Fibroblast of skin of left quadriceps (primary cell): ENCODE data around the gene EVI5L.
"Not testable (repeated sequence)": the region's sequence is repeated elsewhere in the genome, so short reads cannot be mapped to it uniquely, and the experiment has no call there.

Experiments used
- DNase-seq, 2 experiments: peaks; one replicate each; pipeline ENCODE4 v3.0.0-alpha.2; 2013; ENCODE audit warnings: low read depth in 2 of 2

The EVI5L gene

DNA sequence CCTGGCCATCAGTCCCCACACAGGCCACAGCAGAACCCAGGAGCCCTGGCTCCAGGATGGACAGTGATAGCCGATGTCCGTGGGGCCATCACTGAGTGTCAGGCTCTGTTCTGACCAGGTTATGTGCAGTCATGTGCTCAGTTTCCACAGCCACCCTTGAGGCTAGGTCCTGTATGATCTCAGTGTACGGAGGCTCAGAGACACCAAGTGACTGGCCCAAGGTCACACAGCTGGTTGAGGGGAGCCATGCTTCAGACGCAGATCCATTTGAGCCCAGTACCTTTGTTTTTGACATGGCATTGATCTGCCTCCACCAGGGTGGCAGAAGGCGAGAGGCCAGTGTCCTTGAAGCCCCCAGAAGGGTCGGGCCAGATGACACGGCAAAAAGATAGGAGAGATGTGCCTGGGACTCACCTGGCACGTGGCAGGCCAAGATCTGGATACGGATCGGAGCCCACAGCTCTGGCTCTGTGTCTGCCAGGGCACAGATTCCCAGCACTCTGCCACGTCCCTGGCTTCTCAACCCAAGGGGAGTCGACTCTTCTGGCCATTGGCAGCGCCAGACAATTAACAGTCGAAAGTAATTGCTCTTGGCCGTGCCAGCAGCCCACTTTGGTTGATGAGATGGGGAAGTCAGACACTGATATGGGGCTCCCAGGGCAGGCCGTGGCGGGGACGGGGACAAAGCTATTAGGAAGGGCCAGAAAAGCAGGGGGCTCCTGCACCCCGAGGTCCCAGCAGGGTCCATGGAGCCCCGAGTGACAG is 15.6 kb downstream of the EVI5L start:
- DNase-seq: no peak

DNA sequence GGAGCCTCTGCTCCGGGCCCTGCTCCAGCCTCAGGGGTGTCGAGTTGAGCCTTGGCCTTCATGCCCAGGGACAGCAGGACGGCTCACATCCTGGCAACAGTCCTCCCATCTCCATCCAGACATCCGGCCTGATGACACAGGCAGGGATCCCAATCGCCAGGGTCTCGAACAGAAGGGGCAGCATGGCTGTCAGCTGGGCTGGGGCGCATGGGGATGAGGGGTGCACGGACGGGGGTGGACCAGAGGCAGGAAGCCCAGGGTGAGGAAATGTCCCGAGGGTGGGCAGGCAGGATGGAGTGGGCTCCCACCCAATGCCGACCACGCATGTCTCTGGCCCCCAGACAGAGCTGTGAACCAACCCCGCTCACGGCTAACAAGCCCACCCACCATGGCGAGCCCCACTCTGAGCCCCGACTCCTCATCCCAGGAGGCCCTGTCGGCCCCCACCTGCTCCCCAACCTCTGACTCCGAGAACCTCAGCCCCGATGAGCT is 16.2 kb downstream of the EVI5L start:
- no peak for DNase-seq

DNA sequence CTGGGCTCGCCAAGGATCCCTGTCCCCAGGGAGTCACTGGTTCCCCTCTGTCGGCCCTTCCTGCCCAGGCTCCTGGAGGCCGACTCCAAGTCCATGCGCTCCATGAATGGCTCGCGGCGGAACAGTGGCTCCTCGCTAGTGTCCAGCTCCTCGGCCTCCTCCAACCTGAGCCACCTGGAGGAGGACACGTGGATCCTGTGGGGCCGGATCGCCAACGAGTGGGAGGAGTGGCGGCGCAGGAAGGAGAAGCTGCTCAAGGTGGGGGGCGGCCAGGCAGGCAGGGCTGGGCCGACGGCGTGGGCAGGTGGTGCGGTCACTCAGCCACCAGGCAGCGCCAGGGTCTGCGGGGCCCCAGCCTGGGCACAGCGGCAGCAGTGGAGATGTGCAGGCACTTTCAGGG is 17.6 kb downstream of the EVI5L start:
- DNase-seq: no peak

DNA sequence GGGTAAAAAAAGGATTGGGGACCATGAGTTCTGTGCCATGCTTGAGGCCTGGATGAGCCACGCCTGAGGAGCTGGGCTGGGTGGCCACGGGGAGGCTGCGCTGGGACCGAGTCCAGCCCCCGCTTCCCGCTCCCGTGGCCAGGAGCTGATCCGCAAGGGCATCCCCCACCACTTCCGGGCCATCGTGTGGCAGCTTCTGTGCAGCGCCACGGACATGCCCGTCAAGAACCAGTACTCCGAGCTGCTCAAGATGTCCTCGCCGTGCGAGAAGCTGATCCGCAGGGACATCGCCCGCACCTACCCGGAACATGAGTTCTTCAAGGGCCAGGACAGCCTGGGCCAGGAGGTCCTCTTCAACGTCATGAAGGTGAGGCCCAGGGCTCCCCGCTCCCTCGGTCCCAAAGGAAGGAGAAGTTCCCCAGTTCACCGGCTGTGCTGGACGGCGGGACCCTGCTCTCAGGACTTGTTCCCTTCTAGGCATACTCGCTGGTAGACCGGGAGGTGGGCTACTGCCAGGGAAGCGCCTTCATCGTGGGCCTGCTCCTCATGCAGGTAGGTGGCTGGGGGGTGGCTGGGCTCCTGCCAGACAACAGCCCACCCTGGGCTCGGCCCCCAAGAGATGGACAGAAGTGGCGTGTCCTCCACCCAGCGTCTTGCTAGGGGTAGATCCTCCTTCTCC is 18.9 kb downstream of the EVI5L start:
- no peak for DNase-seq

DNA sequence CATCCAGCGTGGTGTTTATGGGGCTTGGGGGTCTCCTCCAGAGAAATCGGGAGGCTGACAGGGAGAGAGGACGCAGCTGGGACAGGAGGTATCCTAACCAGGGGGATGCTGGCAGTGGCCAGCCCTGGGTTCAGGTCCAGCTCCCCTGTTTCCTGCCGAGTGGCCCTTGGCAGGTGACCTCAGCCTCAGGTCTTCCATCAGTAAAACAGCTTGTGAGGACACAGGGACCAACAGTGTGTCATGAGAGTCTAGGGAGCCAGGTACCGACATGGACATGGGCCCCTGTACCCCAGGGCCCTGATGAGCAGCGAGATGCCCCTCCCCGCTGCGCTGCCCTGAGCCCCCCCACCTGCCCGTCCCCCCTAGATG is 19.6 kb downstream of the EVI5L start:
- no peak for DNase-seq

DNA sequence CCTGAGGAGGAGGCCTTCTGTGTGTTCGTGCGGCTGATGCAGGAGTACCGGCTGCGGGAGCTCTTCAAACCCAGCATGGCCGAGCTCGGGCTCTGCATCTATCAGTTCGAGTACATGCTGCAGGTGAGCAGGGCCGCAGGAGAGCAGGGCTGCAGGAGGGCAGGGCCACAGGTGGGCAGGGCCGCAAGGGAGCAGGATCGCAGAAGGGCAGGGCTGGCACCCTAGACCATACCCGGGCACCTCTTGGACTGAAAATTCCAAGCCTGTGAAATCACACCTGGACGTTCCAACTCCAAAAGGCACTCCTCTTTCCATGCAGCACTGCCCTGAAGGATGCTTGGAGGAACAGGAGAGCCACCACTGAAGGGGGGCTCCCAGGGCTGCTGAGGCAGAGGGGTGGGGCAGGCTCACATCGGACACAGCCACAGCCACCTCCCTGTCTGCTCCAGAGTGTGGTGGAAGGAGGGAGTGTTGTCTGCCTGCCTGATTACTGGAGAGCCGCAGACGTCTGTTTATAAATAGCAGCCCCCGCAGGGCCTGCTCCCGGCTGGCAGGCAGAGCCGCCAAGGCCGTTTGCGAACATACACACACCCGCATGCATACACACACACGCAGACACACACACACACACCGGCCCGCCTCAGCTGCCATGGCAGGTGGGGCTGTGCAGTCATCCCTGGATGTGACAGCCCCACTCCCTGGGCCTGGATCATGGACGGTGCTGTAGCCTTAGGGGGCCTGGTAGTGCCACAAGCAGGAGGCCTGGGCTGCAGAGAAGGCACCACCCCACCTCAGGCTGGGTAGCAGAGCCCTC is 20.2 kb downstream of the EVI5L start:
- no peak for DNase-seq

DNA sequence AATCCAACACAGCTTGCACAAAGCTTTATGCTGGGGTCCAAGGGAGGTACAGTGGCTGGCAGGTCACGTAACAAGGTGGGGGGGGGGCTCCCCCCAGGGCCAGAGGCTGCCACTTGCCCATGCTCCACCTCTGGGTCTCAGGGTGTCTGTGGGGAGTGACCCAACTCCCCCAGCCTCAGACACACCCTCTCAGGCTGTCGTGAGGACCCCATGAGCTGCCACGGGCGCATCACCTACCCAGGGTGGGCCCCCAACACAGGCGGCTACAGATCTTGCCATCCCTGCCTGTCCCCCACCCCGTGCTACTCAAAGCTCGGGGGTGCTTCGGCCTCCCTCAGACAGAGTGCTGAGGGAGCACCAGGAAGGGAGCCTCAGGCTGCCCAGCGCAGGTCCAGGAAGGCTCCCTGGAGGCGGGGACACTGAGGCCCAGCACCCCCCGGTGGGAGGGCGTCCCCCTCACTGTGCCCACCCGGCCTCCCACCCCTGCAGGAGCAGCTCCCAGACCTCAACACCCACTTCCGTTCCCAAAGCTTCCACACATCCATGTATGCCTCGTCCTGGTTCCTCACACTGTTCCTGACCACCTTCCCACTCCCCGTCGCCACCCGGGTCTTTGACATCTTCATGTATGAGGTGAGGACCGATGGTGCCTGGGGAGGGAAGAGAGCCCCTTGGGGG is 21.1 kb downstream of the EVI5L start:
- DNase-seq: no peak

DNA sequence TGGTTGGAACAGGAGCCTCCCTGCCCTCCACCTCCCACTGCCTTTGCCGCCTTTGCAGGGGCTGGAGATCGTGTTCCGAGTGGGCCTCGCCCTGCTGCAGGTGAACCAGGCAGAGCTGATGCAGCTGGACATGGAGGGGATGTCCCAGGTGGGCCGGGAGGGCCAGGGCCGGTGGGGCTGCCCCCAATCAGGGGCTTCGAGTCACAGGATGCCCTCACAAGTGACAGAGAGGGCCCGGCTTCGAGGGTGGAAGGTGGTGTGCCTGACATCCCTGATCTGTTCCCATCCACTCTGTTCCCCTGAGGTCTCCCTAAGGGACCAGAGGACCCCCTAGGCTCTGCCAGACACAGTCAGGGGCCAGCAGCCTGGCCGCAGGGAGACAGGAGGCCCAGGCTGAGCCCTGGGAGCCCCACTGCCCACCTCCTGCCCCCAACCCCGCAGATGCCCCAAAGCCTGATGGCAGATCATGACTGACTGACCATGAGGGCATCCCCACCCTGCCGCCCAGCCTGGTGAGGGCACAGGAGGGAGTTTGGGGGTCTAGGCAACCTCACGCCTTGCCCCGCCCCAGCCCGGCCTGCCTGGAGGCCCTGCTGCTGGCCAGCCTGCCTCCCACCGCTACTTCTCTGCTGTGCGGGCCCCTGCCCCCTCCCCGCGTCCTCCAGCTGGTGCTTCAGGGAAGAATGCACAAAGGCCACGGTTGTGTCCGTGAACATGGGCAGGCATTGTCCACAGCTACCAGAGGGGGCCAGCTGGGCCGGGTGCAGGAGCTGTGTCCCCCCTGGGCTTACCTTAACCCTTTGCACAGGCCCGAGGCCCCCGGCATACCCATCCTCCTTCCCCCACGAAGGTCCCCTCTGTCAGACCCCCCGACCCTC is 21.8 kb downstream of the EVI5L start:
- no peak for DNase-seq

DNA sequence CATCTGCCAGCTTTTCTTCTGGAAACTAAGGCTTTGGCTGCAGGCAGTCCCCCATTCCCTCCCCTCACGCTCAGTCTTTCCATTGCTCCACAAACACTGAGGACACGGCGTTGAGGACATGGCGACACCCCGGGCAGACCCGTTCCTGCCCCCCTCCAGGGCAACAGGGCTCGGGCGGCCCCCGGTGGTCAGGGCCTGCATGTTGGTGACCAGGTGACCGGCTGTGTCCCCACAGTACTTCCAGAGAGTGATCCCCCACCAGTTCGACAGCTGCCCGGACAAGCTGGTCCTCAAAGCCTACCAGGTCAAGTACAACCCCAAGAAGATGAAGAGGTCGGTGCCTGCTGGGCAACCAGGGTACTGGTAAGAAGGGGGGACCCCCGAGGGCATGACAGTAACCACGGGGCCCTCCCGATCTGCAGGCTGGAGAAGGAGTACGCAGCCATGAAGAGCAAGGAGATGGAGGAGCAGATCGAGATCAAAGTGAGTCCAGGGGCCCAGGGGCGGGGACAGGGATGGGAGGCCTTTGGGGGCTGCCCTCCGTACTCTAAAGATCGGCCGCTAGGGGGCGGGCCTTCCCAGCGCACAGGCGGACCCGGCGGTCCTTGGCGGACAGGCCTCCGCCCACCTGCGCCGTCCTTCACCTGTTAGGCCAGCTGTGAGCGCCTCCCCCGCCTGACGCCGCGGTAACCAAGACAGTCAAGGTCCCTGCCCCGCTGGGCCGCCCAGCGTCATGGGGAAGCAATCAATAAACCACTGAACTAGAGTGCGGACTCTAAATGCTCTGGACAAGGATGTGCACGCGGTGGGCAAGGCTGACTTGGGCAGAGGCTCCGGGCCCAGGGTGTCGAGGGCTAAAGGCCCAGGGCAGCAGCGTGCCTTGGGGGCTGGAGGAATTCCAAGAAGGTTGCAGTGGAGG is 23.1 kb downstream of the EVI5L start:
- DNase-seq: no peak

DNA sequence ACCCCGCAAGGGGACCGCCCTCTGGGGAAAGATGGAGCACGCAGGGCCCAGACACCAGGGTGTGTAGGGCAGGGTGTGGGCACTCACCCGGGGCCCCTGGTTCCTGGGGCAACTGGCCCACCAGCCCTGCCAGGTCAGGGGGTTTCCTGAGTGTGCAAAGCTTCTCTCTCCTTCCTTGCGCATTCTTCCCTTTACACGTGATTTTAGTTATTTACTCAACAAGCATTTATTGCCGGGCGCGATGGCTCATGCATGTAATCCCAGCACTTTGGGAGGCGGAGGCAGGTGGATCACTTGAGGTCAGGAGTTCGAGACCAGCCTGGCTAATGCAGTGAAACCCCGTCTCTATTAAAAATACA is 23.7 kb downstream of the EVI5L start:
- no peak for DNase-seq

DNA sequence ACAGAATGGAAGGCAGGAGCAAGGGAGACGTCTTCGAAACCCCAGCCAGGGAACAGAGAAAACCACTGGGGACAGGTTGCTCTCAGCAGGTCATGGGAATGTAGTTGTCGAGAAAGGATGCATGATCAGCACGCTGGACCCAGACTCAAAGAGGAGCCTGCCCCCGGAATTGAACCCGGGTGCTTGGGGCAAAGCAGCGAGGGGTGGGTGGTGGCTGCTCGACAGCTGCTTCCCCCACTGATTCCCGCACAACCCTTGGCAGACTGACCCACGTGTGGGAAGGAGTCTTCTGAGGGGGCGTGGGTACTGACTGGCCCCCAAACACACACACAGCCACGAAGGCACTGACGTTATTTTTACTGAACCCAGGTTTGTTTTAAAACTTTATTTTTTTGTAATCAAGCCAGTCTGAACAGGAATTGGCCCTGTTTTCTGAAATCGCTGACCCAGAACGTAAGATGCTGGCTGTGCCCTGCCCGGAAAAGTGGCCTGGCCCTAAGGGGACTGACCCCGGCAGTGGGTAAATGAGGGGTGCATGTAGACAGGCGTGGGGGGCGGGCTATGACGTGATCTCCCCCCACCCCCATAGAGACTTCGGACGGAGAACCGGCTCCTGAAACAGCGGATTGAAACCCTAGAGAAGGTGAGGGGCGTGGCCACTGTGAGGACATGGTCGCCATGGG is 25.5 kb downstream of the EVI5L start:
- DNase-seq: no peak

DNA sequence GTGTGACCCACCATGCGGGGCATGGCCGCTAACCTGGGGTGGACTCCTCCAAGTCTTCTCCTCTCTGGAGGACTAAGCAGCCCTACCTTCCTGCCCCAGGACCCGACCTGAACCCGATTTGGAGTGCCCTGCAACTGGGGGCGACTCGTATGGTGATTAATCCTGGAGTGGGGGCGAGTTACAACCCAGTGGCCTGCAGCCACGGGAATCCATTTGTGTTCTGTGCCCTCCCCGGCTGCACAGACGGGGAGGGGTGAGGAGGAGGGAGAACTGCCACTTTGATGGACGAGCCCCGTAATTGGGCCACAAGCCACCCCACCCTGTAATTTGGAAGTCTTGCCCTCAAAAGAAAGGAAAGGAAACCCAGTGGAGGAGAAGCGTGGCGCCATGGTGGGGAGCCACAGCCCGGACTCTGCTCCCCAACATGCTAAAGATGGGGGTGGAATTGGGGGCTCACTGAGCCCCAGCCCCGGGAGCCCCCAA is 26.1 kb downstream of the EVI5L start:
- DNase-seq: no peak

DNA sequence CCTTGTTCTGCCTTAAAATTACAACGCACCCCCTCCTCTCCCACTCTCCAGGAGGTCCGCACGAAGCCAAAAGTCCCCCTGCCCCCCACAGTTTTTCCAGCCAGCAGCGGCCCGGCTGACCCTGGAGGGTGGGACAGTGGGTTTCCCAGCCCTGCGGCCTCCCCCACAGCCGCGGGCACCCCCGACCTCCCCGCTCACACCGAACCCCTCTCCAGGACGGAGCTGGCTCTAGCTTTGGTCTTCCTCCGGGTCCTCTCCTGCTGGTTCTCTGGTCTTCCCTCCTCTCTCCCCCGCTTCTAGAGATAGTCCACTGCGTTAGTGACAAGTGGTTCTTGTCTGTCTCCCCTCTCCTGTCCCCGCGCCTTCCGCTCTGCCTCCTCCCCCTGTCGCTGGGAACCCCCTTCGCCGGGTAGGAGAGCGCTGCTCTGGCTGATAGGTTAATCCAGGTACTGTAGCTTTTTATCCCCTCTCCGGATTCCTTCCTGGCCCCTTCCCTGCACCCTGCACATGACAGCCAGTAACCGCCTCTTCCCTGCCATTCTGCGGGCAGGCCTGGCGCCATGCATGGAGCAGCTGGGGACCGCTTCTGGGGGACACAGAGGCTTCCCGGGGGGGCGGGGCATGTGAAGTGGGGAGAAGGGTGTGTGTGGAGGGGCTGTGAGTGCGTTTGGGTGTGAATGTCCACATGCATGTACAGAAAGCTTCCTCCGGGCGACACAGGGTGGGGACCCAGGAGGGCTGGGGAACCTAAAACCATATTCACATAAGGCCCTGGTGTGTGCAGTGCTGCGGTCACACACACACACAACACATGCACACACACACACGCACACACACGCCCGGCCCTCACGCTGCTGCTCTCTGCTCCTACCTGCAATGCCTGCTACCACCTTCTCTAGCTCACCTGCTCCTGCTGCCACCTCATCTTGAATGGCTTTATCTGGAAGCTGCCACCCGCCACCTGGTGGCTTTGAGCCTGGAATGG is 27.0 kb downstream of the EVI5L start:
- no peak for DNase-seq

DNA sequence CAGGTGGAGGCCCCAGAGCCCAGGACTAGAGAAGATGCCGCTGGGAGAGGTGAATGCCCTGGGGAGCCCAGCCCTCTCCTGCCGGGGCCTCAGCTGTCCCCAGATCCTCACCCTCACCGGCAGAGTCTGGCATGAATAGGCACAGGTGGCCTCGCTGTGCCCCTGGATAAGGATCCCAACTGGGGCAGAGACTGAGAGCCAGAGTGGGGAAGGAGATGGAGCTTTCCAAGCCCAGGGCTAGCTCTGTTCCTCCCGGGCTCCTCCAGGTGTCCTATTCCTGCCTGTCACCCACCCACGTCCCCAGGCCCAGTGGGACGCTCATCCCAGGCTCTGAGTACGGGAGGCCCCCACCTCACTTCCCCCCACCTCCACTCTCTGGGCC is 27.7 kb downstream of the EVI5L start:
- DNase-seq: no peak

DNA sequence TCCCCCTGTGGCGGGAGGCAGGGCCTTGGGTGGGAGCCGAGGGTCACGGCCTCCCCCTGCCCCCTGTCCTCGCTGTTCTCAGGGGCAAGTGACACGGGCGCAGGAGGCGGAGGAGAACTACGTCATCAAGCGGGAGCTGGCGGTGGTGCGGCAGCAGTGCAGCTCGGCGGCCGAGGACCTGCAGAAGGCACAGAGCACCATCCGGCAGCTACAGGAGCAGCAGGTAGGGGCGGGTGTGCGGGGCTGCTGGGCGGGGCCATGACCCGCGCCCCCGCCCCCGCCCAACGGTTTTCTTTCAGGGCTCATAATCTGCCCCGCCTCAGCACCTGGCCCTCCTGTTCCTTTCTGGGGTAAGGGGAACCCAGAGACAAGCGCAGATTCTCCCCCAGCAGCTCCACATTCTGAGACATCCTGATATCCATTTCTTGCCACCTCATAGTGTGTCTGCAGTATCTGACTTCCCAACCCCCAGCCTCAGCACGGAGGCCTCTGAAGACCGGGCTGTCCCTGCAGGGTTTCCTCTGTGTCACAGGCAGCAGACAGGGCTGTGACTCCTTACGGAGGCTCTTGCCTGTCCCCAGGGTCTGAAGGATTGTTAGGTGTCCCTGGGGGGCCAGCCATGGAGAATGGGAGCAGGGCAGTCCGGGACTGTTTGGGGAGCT is 28.2 kb downstream of the EVI5L start:
- no peak for DNase-seq

DNA sequence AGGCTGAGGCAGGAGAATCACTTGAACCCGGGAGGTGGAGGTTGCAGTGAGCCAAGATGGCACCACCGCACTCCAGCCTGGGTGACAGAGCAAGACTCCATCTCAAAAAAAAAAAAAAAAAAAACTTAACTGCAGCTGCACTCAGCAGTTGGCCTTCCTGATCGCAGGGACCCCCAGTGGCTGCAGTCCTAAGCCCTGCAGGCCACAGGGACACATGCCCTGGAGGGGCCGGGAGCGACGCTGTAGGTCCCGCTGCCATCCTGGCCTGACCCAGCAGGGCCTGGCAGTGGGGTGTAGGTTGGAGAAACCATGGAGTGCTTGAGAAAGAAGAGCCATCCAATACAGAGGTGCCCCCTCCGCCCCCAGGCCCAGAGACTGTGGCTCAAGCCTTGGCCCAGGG is 29.1 kb downstream of the EVI5L start:
- not testable (repeated sequence) for DNase-seq
